ENCODE results near the gene ARMC12. TPM values are rescaled to one million over a fixed set of nuclear protein-coding genes. Genes with fewer than 3 reads are reported as not detected.

Gene ARMC12
- total RNA-seq, 1 experiment from 2014 or later: 2.3 TPM

GRCh38 chr6:35698858-35699257 lies 38.0 kb upstream of the ARMC12 start:
- TF ChIP-seq CTCF (IDR thresholded peaks at IDR 0.05; ENCODE audit: unreplicated experiment): no peak
- H3K27me3 Mint-ChIP-seq (ENCODE audit: insufficient read depth, unreplicated experiment): no peaks in the 10 kb centered on the region
- H3K36me3 Mint-ChIP-seq (ENCODE audit: insufficient read depth, unreplicated experiment): no peaks in the 10 kb centered on the region
- BruUV-seq (replicated peaks): no TSS peak
- H3K4me1 Mint-ChIP-seq (ENCODE audit: insufficient read depth, unreplicated experiment): peaks cover 5% of the 10 kb centered on the region
- no peaks in the 10 kb centered on the region for H3K9me3 Mint-ChIP-seq (ENCODE audit: unreplicated experiment)
- H3K4me3 Mint-ChIP-seq (ENCODE audit: unreplicated experiment): no peak overlapping the region
- POLR2A ChIA-PET: interaction anchor here (0.6 to 2.7 kb wide), 3 partner anchors 10 to 41 kb away, joined by 3 to 9 read pairs (median 3); partner anchors contain the start of gene FKBP5
- no peak overlapping the region for H3K27ac Mint-ChIP-seq (ENCODE audit: low read depth, unreplicated experiment)
- intact Hi-C loops (cut with micrococcal nuclease): no loop called here
- DNase-seq (ENCODE audit: unreplicated experiment): no peak
- CTCF ChIA-PET: no interaction called here

- intact Hi-C loops (cut with micrococcal nuclease): no loop called here
- no TSS peak for BruUV-seq (replicated peaks)
- DNase-seq (ENCODE audit: unreplicated experiment): no peak
These were observed 33.3 kb upstream of the ARMC12 start for GRCh38 chr6:35703554-35703953.

GRCh38 chr6:35706468-35706867 lies 30.4 kb upstream of the ARMC12 start:
- DNase-seq (ENCODE audit: unreplicated experiment): peak; percentile 74
- CTCF ChIA-PET: no interaction called here
- intact Hi-C loops (cut with micrococcal nuclease): no loop called here
- Mint-ChIP-seq H3K9me3 (ENCODE audit: unreplicated experiment) (no peaks in the 10 kb centered on the region), H3K27me3 (ENCODE audit: insufficient read depth, unreplicated experiment) (no peaks in the 10 kb centered on the region), H3K36me3 (ENCODE audit: insufficient read depth, unreplicated experiment) (no peaks in the 10 kb centered on the region), H3K4me1 (ENCODE audit: insufficient read depth, unreplicated experiment) (peaks cover 13% of the 10 kb centered on the region), H3K4me3 (ENCODE audit: unreplicated experiment) (no peak overlapping the region), H3K27ac (ENCODE audit: low read depth, unreplicated experiment) (no peak overlapping the region)
- POLR2A ChIA-PET: interaction anchor here (0.7 to 1.5 kb wide), 6 partner anchors 15 to 210 kb away, joined by 3 to 9 read pairs (median 4); no protein-coding TSS in a partner anchor
- BruUV-seq (replicated peaks): no TSS peak
- TF ChIP-seq CTCF (IDR thresholded peaks at IDR 0.05; ENCODE audit: unreplicated experiment): no peak

More at GRCh38 chr6:35703554-35703953, 33.3 kb upstream of the ARMC12 start:
- Mint-ChIP-seq H3K9me3 (ENCODE audit: unreplicated experiment) (no peaks in the 10 kb centered on the region), H3K4me3 (ENCODE audit: unreplicated experiment) (no peak overlapping the region), H3K36me3 (ENCODE audit: insufficient read depth, unreplicated experiment) (no peaks in the 10 kb centered on the region), H3K4me1 (ENCODE audit: insufficient read depth, unreplicated experiment) (peaks cover 4% of the 10 kb centered on the region), H3K27ac (ENCODE audit: low read depth, unreplicated experiment) (no peak overlapping the region), H3K27me3 (ENCODE audit: insufficient read depth, unreplicated experiment) (no peaks in the 10 kb centered on the region)
- no peak for TF ChIP-seq CTCF (IDR thresholded peaks at IDR 0.05; ENCODE audit: unreplicated experiment)
- POLR2A ChIA-PET: interaction anchor here (0.9 to 1.6 kb wide), 5 partner anchors 12 to 22 kb away, joined by 3 to 9 read pairs (median 4); partner anchors contain the start of gene FKBP5
- CTCF ChIA-PET: interaction anchor here (0.7 kb wide), 1 partner anchor 57 kb away, joined by 3 read pairs; no protein-coding TSS in a partner anchor

GRCh38 chr6:35707714-35708407 lies 29.0 kb upstream of the ARMC12 start:
- peaks cover 13% of the 10 kb centered on the region for H3K4me1 Mint-ChIP-seq (ENCODE audit: insufficient read depth, unreplicated experiment)
- ChIA-PET POLR2A (interaction anchor here (0.9 to 5.7 kb wide), 4 partner anchors 17 to 24 kb away, joined by 5 to 68 read pairs (median 19); no protein-coding TSS in a partner anchor), CTCF (no interaction called here)
- no peaks in the 10 kb centered on the region for H3K27me3 Mint-ChIP-seq (ENCODE audit: insufficient read depth, unreplicated experiment)
- BruUV-seq (replicated peaks): no TSS peak
- no peaks in the 10 kb centered on the region for H3K9me3 Mint-ChIP-seq (ENCODE audit: unreplicated experiment)
- no peaks in the 10 kb centered on the region for H3K36me3 Mint-ChIP-seq (ENCODE audit: insufficient read depth, unreplicated experiment)
- DNase-seq (ENCODE audit: unreplicated experiment): no peak
- no peak for TF ChIP-seq CTCF (IDR thresholded peaks at IDR 0.05; ENCODE audit: unreplicated experiment)
- peak overlapping the region; percentile 49 for H3K27ac Mint-ChIP-seq (ENCODE audit: low read depth, unreplicated experiment)
- intact Hi-C loops (cut with micrococcal nuclease): no loop called here
- H3K4me3 Mint-ChIP-seq (ENCODE audit: unreplicated experiment): no peak overlapping the region

Measured in MCF 10A (cell line).